Activated naive CD4-positive, alpha-beta T cell treated with anti-CD3 and anti-CD28 coated beads for 36 hours (primary cell): Measurements from ENCODE around the gene URB1. TPM values are rescaled to one million over a fixed set of nuclear protein-coding genes. Genes with fewer than 3 reads are reported as not detected.

Experiments used
- CTCF ChIA-PET: fragments of 350-600 bp; sonication (Branson Sonifier 250); formaldehyde crosslinking; loops from one replicate; lab custom pipeline; 2021; ENCODE audit warnings: antibody characterized with exemption; lab: Charles Lee
- DNase-seq: peaks from one replicate; pipeline ENCODE4 v3.0.0-alpha.2; 2020
- H3K27ac Mint-ChIP-seq: one replicate; pipeline ENCODE4 v1.8.0; 2021; ENCODE audit warnings: mild to moderate bottlenecking, mixed read lengths
- H3K27me3 Mint-ChIP-seq: one replicate; pipeline ENCODE4 v1.8.0; 2021; ENCODE audit warnings: low read depth, mixed read lengths
- H3K36me3 Mint-ChIP-seq: one replicate; pipeline ENCODE4 v1.8.0; 2021; ENCODE audit warnings: low read depth, mixed read lengths
- H3K4me1 Mint-ChIP-seq: one replicate; pipeline ENCODE4 v1.8.0; 2021; ENCODE audit warnings: low read depth, mixed read lengths
- H3K4me3 Mint-ChIP-seq: one replicate; pipeline ENCODE4 v1.8.0; 2021; ENCODE audit warnings: mild to moderate bottlenecking, moderate library complexity, mixed read lengths
- H3K9me3 Mint-ChIP-seq: one replicate; pipeline ENCODE4 v1.8.0; 2021; ENCODE audit warnings: mixed read lengths
- intact Hi-C: fragments of 100-400 bp; cut with micrococcal nuclease; formaldehyde crosslinking; loops from one replicate; pipeline ENCODE4 v1.15.1; 2023
- total RNA-seq, 2 experiments: library from RNA; stranded (reverse); gene quantifications; one replicate each; pipeline ENCODE4 v1.2.3, GENCODE V29; 2021

URB1 gene
- total RNA-seq, 2 experiments from 2014 or later: 20.8 to 21.4 TPM

GRCh38 chr21:32348604-32349332 is 44.0 kb downstream of the URB1 start:
- Mint-ChIP-seq H3K9me3 (peaks cover 14% of the 10 kb centered on the region), H3K27ac (no peak overlapping the region), H3K27me3 (no peaks in the 10 kb centered on the region), H3K36me3 (peaks cover 78% of the 10 kb centered on the region), H3K4me1 (no peaks in the 10 kb centered on the region), H3K4me3 (no peak overlapping the region)
- CTCF ChIA-PET: interaction anchor here (0.6 kb wide), 1 partner anchor 49 kb away, joined by 3 read pairs; no protein-coding TSS in a partner anchor
- intact Hi-C loops: no loop called here
- DNase-seq: no peak

- H3K4me3 Mint-ChIP-seq: no peak overlapping the region
- H3K4me1 Mint-ChIP-seq: no peaks in the 10 kb centered on the region
- no peaks in the 10 kb centered on the region for H3K27me3 Mint-ChIP-seq
- peaks cover 82% of the 10 kb centered on the region for H3K36me3 Mint-ChIP-seq
- no peak overlapping the region for H3K27ac Mint-ChIP-seq
- peaks cover 14% of the 10 kb centered on the region for H3K9me3 Mint-ChIP-seq
- intact Hi-C loops: no loop called here
- CTCF ChIA-PET: interaction anchor here (0.6 kb wide), 1 partner anchor 50 kb away, joined by 3 read pairs; no protein-coding TSS in a partner anchor
- no peak for DNase-seq
These were observed 44.8 kb downstream of the URB1 start for GRCh38 chr21:32347977-32348376.

GRCh38 chr21:32347351-32347750 is 45.5 kb downstream of the URB1 start:
- Mint-ChIP-seq H3K27me3 (no peaks in the 10 kb centered on the region), H3K27ac (no peak overlapping the region), H3K36me3 (peaks cover 80% of the 10 kb centered on the region), H3K9me3 (peaks cover 14% of the 10 kb centered on the region), H3K4me3 (no peak overlapping the region), H3K4me1 (no peaks in the 10 kb centered on the region)
- no peak for DNase-seq
- intact Hi-C loops: no loop called here
- CTCF ChIA-PET: no interaction called here

GRCh38 chr21:32346951-32347350 is 45.9 kb downstream of the URB1 start:
- intact Hi-C loops: no loop called here
- DNase-seq: no peak
- Mint-ChIP-seq H3K27me3 (no peaks in the 10 kb centered on the region), H3K4me1 (no peaks in the 10 kb centered on the region), H3K27ac (no peak overlapping the region), H3K4me3 (no peak overlapping the region), H3K9me3 (peaks cover 14% of the 10 kb centered on the region), H3K36me3 (peaks cover 78% of the 10 kb centered on the region)
- CTCF ChIA-PET: no interaction called here

GRCh38 chr21:32340863-32341848 is 51.7 kb downstream of the URB1 start:
- H3K36me3 Mint-ChIP-seq: peaks cover 66% of the 10 kb centered on the region
- H3K4me1 Mint-ChIP-seq: no peaks in the 10 kb centered on the region
- H3K4me3 Mint-ChIP-seq: no peak overlapping the region
- H3K27ac Mint-ChIP-seq: no peak overlapping the region
- peaks cover 13% of the 10 kb centered on the region for H3K9me3 Mint-ChIP-seq
- CTCF ChIA-PET: no interaction called here
- H3K27me3 Mint-ChIP-seq: no peaks in the 10 kb centered on the region
- no peak for DNase-seq
- intact Hi-C loops: no loop called here

GRCh38 chr21:32338209-32338921 is 54.4 kb downstream of the URB1 start:
- DNase-seq: no peak
- Mint-ChIP-seq H3K9me3 (no peaks in the 10 kb centered on the region), H3K27ac (no peak overlapping the region), H3K27me3 (no peaks in the 10 kb centered on the region), H3K4me1 (no peaks in the 10 kb centered on the region), H3K36me3 (peaks cover 64% of the 10 kb centered on the region), H3K4me3 (no peak overlapping the region)
- intact Hi-C loops: no loop called here
- CTCF ChIA-PET: interaction anchor here (0.6 kb wide), 1 partner anchor 18 kb away, joined by 3 read pairs; no protein-coding TSS in a partner anchor

GRCh38 chr21:32337206-32337605 is 55.6 kb downstream of the URB1 start:
- no peak for DNase-seq
- H3K4me3 Mint-ChIP-seq: no peak overlapping the region
- CTCF ChIA-PET: no interaction called here
- H3K9me3 Mint-ChIP-seq: no peaks in the 10 kb centered on the region
- no peak overlapping the region for H3K27ac Mint-ChIP-seq
- no peaks in the 10 kb centered on the region for H3K27me3 Mint-ChIP-seq
- no peaks in the 10 kb centered on the region for H3K4me1 Mint-ChIP-seq
- intact Hi-C loops: no loop called here
- peaks cover 70% of the 10 kb centered on the region for H3K36me3 Mint-ChIP-seq

GRCh38 chr21:32336711-32337110 is 56.1 kb downstream of the URB1 start:
- Mint-ChIP-seq H3K4me3 (no peak overlapping the region), H3K36me3 (peaks cover 70% of the 10 kb centered on the region), H3K9me3 (no peaks in the 10 kb centered on the region), H3K4me1 (no peaks in the 10 kb centered on the region), H3K27ac (no peak overlapping the region), H3K27me3 (no peaks in the 10 kb centered on the region)
- no peak for DNase-seq
- intact Hi-C loops: no loop called here
- CTCF ChIA-PET: no interaction called here

GRCh38 chr21:32335601-32336575 is 56.9 kb downstream of the URB1 start:
- no peak for DNase-seq
- CTCF ChIA-PET: no interaction called here
- no peak overlapping the region for H3K4me3 Mint-ChIP-seq
- H3K9me3 Mint-ChIP-seq: no peaks in the 10 kb centered on the region
- intact Hi-C loops: no loop called here
- H3K27me3 Mint-ChIP-seq: no peaks in the 10 kb centered on the region
- no peak overlapping the region for H3K27ac Mint-ChIP-seq
- no peaks in the 10 kb centered on the region for H3K4me1 Mint-ChIP-seq
- peaks cover 69% of the 10 kb centered on the region for H3K36me3 Mint-ChIP-seq

GRCh38 chr21:32334980-32335531 is 57.8 kb downstream of the URB1 start:
- DNase-seq: no peak
- Mint-ChIP-seq H3K4me1 (no peaks in the 10 kb centered on the region), H3K27ac (no peak overlapping the region), H3K4me3 (no peak overlapping the region), H3K27me3 (no peaks in the 10 kb centered on the region), H3K36me3 (peaks cover 72% of the 10 kb centered on the region), H3K9me3 (no peaks in the 10 kb centered on the region)
- intact Hi-C loops: no loop called here
- CTCF ChIA-PET: no interaction called here

GRCh38 chr21:32333953-32334673 is 58.7 kb downstream of the URB1 start:
- CTCF ChIA-PET: no interaction called here
- no peaks in the 10 kb centered on the region for H3K27me3 Mint-ChIP-seq
- H3K9me3 Mint-ChIP-seq: no peaks in the 10 kb centered on the region
- DNase-seq: no peak
- no peaks in the 10 kb centered on the region for H3K4me1 Mint-ChIP-seq
- H3K36me3 Mint-ChIP-seq: peaks cover 77% of the 10 kb centered on the region
- H3K27ac Mint-ChIP-seq: no peak overlapping the region
- intact Hi-C loops: no loop called here
- H3K4me3 Mint-ChIP-seq: no peak overlapping the region
